Osteoblast (primary cell): ENCODE measurements around the gene HES2. TPM values are rescaled to one million over a fixed set of nuclear protein-coding genes. Genes with fewer than 3 reads are reported as not detected.

Source experiments
- DNase-seq: peaks from one replicate; pipeline ENCODE4 v3.0.0; 2011; ENCODE audit warnings: low spot score, mixed read lengths; ENCODE audit not compliant: insufficient read length; ENCODE audit errors: missing footprints
- H2AFZ ChIP-seq: 2 replicates; pipeline ENCODE4 v1.6.0; 2011; ENCODE audit warnings: mild to moderate bottlenecking, low read length
- H3K27ac ChIP-seq: 2 replicates; pipeline ENCODE4 v1.5.1; 2011; ENCODE audit warnings: mild to moderate bottlenecking, low read depth, low read length, moderate library complexity
- H3K27me3 ChIP-seq: 2 replicates; pipeline ENCODE4 v1.6.0; 2012; ENCODE audit warnings: mild to moderate bottlenecking, control low read depth, inconsistent platforms, low read length, moderate library complexity; ENCODE audit not compliant: insufficient read depth
- H3K36me3 ChIP-seq: 2 replicates; pipeline ENCODE4 v1.5.1; 2011; ENCODE audit warnings: mild to moderate bottlenecking, low read length, control low read depth, moderate library complexity; ENCODE audit not compliant: insufficient read depth
- H3K4me1 ChIP-seq: 2 replicates; pipeline ENCODE4 v1.5.1; 2011; ENCODE audit warnings: mild to moderate bottlenecking, low read length, control low read depth, moderate library complexity; ENCODE audit not compliant: insufficient read depth
- H3K4me2 ChIP-seq: 2 replicates; pipeline ENCODE4 v1.6.0; 2011; ENCODE audit warnings: mild to moderate bottlenecking, low read length; ENCODE audit not compliant: insufficient read depth
- H3K4me3 ChIP-seq: fragments of 200-600 bp; sonication (generic); 3 replicates; pipeline ENCODE4 v1.5.1; 2012; ENCODE audit warnings: mild to moderate bottlenecking, low read length, inconsistent platforms; ENCODE audit not compliant: insufficient read depth
- H3K79me2 ChIP-seq: 2 replicates; pipeline ENCODE4 v1.6.0; 2012; ENCODE audit warnings: mild to moderate bottlenecking, low read length, control low read depth, inconsistent platforms; ENCODE audit not compliant: insufficient read depth
- H3K9me3 ChIP-seq: 2 replicates; pipeline ENCODE4 v1.5.1; 2011; ENCODE audit warnings: low read depth, low read length, control low read depth
- H4K20me1 ChIP-seq: 2 replicates; pipeline ENCODE4 v1.6.0; 2012; ENCODE audit warnings: mild to moderate bottlenecking, low read length, control low read depth; ENCODE audit not compliant: insufficient read depth
- total RNA-seq: library from RNA; depleted of rRNA; stranded (reverse); fragments of >200 nt; gene quantifications from 2 replicates; pipeline ENCODE4 v1.2.3, GENCODE V29; 2012
- TF ChIP-seq, protein P1 (sequence below): IDR thresholded peaks from 2 replicates; pipeline ENCODE4 v1.5.1; 2011; ENCODE audit warnings: mild to moderate bottlenecking, low read depth, low read length, moderate library complexity; ENCODE audit errors: extremely low read depth

Gene HES2
- total RNA-seq, 1 donor = not detected

DNA sequence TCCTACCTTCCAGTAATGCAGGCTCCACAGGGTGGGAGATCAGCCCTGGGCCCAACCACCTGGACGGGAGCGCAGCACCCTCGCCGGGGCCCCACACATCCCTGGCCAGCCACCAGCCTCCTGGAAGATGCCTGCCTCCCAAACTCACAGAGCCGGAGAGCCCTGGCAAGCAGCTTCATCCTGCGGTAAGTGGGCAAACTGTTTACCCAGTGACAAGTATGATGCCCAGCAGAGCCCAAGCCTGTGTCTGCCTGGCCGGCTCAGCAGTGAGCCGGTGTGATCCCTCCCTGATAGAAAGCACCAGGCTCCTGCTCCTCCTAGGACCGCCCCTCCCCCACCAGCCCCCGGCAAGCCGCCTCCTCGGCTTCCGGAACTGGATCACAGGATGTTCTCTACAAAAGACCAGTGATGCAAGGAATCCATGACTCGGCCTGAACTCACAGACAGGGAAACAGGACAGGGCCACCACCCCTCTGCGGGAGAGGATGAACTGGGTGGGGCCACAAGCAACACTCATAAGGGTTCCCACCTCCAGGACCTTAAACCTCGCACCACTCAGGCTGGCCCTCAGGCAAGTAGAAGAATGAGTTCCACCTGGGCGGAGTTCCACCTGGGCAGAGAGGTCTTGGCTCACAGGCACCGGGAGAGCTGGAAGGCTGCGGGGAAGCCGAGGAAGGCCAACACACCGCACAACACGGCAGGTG lies 34.1 kb downstream of the HES2 start:
- peak; percentile 95 for DNase-seq
- Histone ChIP-seq H2AFZ (peak overlapping the region; percentile 87), H3K27ac (peak overlapping the region; percentile 50), H3K4me2 (peak overlapping the region; percentile 66), H4K20me1 (no peaks in the 10 kb centered on the region), H3K36me3 (no peaks in the 10 kb centered on the region), H3K27me3 (no peaks in the 10 kb centered on the region), H3K79me2 (peaks cover 58% of the 10 kb centered on the region), H3K4me3 (peak overlapping the region; percentile 66), H3K9me3 (no peaks in the 10 kb centered on the region), H3K4me1 (peaks cover 6% of the 10 kb centered on the region)
- TF ChIP-seq, protein P1, sequence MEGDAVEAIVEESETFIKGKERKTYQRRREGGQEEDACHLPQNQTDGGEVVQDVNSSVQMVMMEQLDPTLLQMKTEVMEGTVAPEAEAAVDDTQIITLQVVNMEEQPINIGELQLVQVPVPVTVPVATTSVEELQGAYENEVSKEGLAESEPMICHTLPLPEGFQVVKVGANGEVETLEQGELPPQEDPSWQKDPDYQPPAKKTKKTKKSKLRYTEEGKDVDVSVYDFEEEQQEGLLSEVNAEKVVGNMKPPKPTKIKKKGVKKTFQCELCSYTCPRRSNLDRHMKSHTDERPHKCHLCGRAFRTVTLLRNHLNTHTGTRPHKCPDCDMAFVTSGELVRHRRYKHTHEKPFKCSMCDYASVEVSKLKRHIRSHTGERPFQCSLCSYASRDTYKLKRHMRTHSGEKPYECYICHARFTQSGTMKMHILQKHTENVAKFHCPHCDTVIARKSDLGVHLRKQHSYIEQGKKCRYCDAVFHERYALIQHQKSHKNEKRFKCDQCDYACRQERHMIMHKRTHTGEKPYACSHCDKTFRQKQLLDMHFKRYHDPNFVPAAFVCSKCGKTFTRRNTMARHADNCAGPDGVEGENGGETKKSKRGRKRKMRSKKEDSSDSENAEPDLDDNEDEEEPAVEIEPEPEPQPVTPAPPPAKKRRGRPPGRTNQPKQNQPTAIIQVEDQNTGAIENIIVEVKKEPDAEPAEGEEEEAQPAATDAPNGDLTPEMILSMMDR = no peak

DNA sequence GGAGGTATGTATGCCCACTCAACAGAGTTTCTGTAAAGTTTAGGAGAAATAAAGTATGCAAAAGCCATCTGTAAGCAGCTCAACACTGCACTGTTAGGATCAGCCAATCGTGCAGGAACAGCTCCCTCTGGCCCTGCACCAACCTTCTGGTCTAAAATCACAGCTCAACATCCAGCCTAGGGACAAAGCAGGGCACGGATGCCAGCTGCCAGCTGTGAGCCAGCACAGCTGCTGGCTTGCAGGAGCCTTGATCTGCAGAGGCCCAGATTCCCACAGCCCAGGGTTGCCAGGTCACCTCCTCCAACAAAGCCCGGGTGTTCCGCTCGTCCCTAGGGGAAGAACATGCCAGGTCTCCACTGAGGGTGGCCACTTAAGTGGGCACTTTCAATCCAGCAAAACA lies 34.8 kb downstream of the HES2 start:
- TF ChIP-seq, protein P1 = no peak
- Histone ChIP-seq H3K79me2 (peaks cover 59% of the 10 kb centered on the region), H2AFZ (peak overlapping the region; percentile 87), H3K27me3 (no peaks in the 10 kb centered on the region), H3K27ac (no peak overlapping the region), H3K4me1 (peaks cover 6% of the 10 kb centered on the region), H3K9me3 (no peaks in the 10 kb centered on the region), H4K20me1 (no peaks in the 10 kb centered on the region), H3K4me3 (peak overlapping the region; percentile 66), H3K36me3 (no peaks in the 10 kb centered on the region), H3K4me2 (peak overlapping the region; percentile 66)
- DNase-seq = peak; percentile 87

DNA sequence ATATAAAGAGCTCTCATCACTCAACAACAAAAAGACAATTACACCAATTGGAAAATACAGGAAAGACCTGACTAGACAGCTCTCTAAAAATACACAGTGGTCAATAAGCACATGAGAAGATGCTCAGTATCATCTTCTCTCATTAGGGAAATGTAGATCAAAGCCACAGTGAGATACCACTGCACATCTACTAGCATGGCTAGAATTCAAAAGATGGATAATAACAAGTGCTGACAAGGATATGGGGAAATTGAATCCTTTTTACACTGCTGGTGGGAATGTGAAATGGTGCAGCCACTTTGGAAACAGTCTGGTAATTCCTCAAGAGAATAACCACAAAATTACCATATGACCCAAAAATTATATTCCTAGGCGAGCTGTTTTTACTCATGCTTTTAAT lies 35.6 kb downstream of the HES2 start:
- H2AFZ ChIP-seq = no peak overlapping the region
- no peaks in the 10 kb centered on the region for H4K20me1 ChIP-seq
- H3K9me3 ChIP-seq = no peaks in the 10 kb centered on the region
- H3K4me2 ChIP-seq = no peak overlapping the region
- H3K4me3 ChIP-seq = no peak overlapping the region
- no peak overlapping the region for H3K27ac ChIP-seq
- DNase-seq = no peak
- no peaks in the 10 kb centered on the region for H3K27me3 ChIP-seq
- H3K4me1 ChIP-seq = peaks cover 6% of the 10 kb centered on the region
- no peaks in the 10 kb centered on the region for H3K36me3 ChIP-seq
- peaks cover 60% of the 10 kb centered on the region for H3K79me2 ChIP-seq
- TF ChIP-seq, protein P1 = no peak

DNA sequence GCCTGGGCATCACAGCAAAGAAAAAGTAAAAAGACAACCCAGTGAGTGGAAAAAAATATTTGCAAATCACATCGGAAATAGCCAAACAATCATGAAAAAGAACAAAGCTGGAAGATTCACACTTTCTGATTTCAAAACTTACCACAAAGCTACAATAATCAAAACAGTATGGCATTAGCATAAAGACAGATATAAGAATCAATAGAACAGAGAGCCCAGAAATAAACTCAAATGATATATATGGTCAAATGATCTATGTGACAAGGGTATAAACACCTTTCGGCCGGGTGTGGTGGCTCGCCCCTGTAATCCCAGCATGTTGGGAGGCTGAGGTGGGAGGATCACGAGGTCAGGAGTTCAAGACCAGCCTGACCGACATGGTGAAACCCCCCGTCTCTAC lies 39.7 kb downstream of the HES2 start:
- TF ChIP-seq, protein P1 = no peak
- no peak for DNase-seq
- H3K36me3 ChIP-seq = no peaks in the 10 kb centered on the region
- H3K9me3 ChIP-seq = no peaks in the 10 kb centered on the region
- H3K4me3 ChIP-seq = no peak overlapping the region
- H3K4me1 ChIP-seq = no peaks in the 10 kb centered on the region
- H4K20me1 ChIP-seq = no peaks in the 10 kb centered on the region
- no peak overlapping the region for H3K4me2 ChIP-seq
- peaks cover 51% of the 10 kb centered on the region for H3K79me2 ChIP-seq
- H3K27ac ChIP-seq = no peak overlapping the region
- no peaks in the 10 kb centered on the region for H3K27me3 ChIP-seq
- H2AFZ ChIP-seq = no peak overlapping the region
